NCI-H82 (cell line): ENCODE results near the gene GART.
"Not testable (repeated sequence)": the region's sequence is repeated elsewhere in the genome, so short reads cannot be mapped to it uniquely, and the experiment has no call there.

Experiments
- DNase-seq: peaks from one replicate; lab custom pipeline; 2025; lab: John Stamatoyannopoulos, UW

The GART gene

GRCh38 chr21:33512481-33512880, 29.4 kb downstream of the GART start:
- DNase-seq, result no peak

- no peak for DNase-seq
Observed at GRCh38 chr21:33511639-33512038, 30.3 kb downstream of the GART start.

GRCh38 chr21:33510826-33511225, 31.1 kb downstream of the GART start:
- no peak for DNase-seq

GRCh38 chr21:33507003-33507402, 34.9 kb downstream of the GART start:
- DNase-seq, result not testable (repeated sequence)

GRCh38 chr21:33505833-33506232, 36.1 kb downstream of the GART start:
- no peak for DNase-seq

- no peak for DNase-seq
Observed at GRCh38 chr21:33496345-33496744, 45.6 kb downstream of the GART start.

- peak; percentile 70 for DNase-seq
Observed at GRCh38 chr21:33495743-33496142, 46.2 kb downstream of the GART start.

- no peak for DNase-seq
Observed at GRCh38 chr21:33493756-33494155, 48.2 kb downstream of the GART start.

GRCh38 chr21:33492571-33492970, 49.3 kb downstream of the GART start:
- DNase-seq, result no peak

- peak; percentile 99 for DNase-seq
Observed at GRCh38 chr21:33491373-33492102, 50.4 kb downstream of the GART start, which contains the start of gene DNAJC28. Gene DNAJC28 (minus strand): TSS chr21:33491716. CDS start chr21:33489393, 2,323 bp downstream.

GRCh38 chr21:33490991-33491372, 50.9 kb downstream of the GART start:
- DNase-seq, result peak; percentile 46

- DNase-seq, result no peak
Observed at GRCh38 chr21:33488936-33489335, 53.0 kb downstream of the GART start.

GRCh38 chr21:33487996-33488395, 53.9 kb downstream of the GART start:
- no peak for DNase-seq

- DNase-seq, result no peak
Observed at GRCh38 chr21:33481314-33481943, 60.5 kb downstream of the GART start.

- DNase-seq, result no peak
Observed at GRCh38 chr21:33480481-33481103, 61.3 kb downstream of the GART start.

GRCh38 chr21:33479679-33480480, 62.0 kb downstream of the GART start, which contains the start of gene TMEM50B:
Gene TMEM50B (minus strand): TSS chr21:33479974. CDS start chr21:33468885, 11,089 bp downstream.
- DNase-seq, result peak; percentile 100

- peak; percentile 66 for DNase-seq
Observed at GRCh38 chr21:33478935-33479678, 62.8 kb downstream of the GART start.

GRCh38 chr21:33478182-33478581, 63.7 kb downstream of the GART start:
- no peak for DNase-seq

- no peak for DNase-seq
Observed at GRCh38 chr21:33477066-33477465, 64.9 kb downstream of the GART start.

- DNase-seq, result no peak
Observed at GRCh38 chr21:33473344-33473743, 68.6 kb downstream of the GART start.

GRCh38 chr21:33470701-33471100, 71.2 kb downstream of the GART start:
- DNase-seq, result no peak
